HG02885 (cell line): ENCODE data around the gene ZSWIM7.
"Not testable (repeated sequence)": the region's sequence is repeated elsewhere in the genome, so short reads cannot be mapped to it uniquely, and the experiment has no call there.

Source experiments
- ATAC-seq: cut with Tn5 transposase; IDR thresholded peaks from one replicate; pipeline ENCODE4 v1.9.1; 2021; ENCODE audit warnings: mild to moderate bottlenecking; ENCODE audit not compliant: unreplicated experiment, poor library complexity

The ZSWIM7 gene

DNA sequence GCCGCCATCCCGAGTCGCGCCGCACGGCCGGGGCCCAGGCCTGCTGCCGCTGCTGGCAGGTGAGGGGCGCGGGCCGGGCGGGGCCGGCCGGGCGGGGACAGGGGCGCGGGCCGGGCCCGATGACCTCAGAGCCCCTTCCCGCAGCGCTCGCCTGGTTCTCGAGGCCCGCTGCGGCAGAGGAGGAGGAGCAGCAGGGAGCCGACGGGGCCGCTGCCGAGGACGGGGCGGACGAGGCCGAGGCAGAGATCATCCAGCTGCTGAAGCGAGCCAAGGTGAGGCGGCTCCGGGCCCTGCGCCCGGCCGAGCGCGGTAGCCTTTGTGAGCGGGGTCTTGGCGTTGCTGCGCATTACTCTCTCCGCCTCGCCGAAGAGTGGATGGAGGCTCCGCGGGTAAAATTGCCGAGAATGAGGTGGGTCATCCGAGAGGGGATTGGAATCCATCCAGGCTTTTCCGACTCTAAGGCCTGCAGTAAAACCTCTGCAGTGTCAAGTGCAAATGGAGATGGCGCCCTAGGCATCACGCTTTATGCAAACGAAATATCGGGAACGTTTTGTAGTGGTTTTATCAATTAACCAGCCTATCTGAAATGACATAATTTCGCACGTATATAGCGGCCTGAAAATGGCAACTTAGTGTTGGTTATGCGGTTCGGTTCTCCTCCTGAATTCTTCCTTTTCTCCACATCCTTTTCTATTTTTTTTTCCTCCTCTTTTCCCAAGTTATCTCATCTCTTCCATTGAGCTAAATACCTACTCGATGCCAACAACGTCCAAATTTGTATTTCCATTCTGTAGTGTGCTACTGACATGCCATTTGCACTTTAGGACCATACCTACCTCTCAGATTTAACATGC is 697 bp upstream of the ZSWIM7 start:
- peak; percentile 23 for ATAC-seq

DNA sequence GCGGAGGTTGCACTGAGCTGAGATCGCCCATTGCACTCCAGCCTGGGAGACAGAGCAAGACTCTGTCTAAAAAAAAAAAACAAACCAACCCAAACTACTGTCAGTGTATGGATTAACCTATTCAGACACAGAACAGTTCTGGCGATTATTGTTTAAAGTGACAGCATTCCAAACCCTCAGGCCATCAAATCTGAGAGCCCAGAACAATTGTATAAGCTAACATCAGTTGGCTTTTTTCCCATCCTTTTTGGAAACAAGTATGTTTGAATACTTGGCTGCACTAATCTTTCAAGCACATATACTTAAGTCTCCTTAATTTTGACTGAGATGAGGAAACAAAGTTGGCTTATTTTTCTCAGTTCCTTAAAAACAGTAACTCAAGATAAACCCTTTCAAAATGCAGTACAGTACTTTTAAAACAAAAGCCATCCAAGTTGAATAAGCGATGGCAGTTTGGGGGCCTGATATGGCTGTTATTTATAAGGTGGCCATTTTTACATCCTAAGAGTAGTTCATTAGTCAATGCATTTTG is 1.4 kb downstream of the ZSWIM7 start:
- ATAC-seq: no peak

DNA sequence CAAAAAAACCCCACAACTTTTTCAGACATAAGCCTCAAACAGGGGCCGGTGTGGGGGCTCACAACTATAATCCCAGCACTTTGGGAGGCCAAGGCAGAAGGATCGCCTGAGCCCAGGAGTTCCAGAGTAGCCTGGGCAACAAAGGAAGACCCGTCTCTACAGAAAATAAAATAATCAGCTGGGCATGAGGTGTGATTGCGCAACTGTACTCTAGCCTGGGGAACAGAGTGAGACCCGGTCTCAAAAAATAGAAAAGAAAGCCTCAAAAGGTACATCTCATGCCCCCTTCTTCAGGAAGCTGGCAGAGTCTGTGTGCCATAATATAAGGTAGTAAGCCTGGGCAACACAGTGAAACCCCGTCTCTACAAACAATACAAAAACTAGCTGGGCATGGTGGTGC is 3.2 kb downstream of the ZSWIM7 start:
- ATAC-seq: no peak

- ATAC-seq: no peak
Measured at GRCh38 chr17:15981646-15982580, 17.6 kb downstream of the ZSWIM7 start.

DNA sequence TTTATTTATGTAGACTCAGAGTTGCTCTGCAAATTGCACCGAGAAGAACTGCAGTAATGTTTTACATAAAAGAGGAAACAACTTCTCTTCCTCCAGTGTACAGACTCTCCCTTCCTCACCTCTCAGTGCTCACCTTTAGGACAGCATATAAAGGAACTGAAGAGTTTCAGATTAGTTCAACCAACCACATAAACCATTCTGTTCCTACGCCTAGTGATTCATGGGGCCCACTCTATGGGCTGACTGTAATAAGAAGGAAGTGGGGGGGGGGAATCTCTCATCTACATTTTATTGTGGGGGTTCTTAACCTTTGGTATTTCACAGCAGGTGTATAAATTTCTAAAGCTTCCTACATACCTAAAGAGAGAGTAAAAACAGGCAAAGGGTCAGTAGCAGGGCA is 18.3 kb downstream of the ZSWIM7 start:
- peak; percentile 94 for ATAC-seq

- not testable (repeated sequence) for ATAC-seq
Measured at GRCh38 chr17:15979013-15979412, 20.5 kb downstream of the ZSWIM7 start.

DNA sequence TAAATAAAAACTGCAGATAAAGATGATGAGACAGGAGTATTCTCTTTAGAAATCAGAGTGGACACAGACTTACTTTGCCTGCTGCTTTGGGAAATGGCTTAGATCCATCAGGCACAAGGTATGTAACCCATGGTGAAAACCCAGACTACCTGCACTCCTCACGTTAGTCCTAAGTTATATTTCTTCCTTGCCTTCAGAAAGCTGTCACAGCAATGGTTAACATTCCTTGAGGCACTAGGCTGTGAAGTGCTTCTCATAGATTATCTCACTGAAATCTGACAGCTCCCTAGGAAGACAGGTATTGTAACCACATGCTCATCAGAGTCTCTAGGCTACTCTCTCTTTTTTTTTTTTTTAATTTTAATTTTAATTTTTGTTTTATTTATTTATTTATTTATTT is 20.9 kb downstream of the ZSWIM7 start:
- ATAC-seq: no peak

- no peak for ATAC-seq
Measured at GRCh38 chr17:15977894-15978293, 21.6 kb downstream of the ZSWIM7 start.

DNA sequence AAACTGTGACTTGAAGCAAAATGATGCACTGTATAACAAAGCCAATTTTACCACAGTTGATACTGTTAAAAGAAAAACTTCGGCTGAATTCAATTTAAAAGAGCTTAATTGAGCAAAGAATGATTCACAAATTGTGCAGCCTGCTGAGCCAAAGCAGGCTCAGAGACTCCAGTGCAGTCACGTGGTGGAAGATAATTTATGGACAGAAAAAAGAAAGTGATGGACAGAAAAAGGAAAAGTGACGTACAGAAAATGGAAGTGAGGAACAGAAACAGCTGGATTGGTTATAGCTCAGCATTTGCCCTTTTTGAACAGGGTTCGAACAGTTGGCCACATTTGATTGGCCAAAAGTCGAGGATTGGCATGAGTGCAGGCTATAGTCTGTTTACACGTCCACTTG is 25.7 kb downstream of the ZSWIM7 start:
- ATAC-seq: no peak

GRCh38 chr17:15973016-15973415 is 26.5 kb downstream of the ZSWIM7 start:
- no peak for ATAC-seq

GRCh38 chr17:15972497-15972951 is 27.0 kb downstream of the ZSWIM7 start:
- no peak for ATAC-seq

DNA sequence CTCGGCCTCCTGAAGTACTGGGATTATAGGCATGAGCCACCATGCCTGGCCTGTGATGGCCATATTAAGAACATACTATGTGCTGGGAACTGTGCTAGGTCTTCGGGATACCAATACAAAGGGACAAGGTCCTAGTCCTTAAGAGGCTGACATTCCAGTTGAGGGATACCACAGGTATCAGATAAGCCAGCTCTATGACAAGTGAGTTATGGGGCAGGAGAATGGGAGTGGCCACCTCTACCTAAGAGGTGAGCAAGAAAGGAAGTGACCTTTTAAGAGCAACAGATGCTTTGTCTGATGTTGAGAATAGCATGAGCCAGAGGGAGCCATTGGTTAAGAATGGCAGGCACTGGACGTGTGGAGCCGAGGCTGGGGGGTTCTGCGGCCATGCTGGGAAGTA is 27.6 kb downstream of the ZSWIM7 start:
- no peak for ATAC-seq

DNA sequence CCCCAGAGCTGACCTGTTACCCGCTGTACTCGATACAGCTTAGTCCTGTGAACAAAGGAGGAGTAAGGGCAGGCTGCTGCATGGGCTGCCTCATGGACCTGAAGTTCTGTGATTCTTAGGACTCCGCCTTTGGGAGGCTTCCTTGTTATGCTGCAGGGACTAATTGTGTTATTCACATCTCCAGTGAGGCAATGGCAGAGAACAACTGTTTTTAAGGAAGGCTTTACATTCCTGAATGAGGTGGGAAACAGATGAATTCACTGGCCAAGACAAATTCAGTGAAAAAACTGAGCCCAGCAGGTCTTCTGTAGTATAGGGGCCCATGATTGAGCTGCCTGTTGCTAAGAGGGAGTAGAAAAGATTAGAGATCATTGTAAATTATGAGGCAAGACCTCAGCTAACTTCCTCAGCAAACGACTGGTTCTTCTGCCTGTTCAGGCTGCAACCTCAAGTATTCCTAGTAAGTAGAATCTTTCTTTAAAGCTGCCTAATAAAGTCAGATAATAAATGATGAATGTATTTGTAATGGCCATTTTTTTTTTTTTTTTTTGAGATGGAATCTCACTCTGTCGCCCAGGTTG is 28.3 kb downstream of the ZSWIM7 start:
- no peak for ATAC-seq

- ATAC-seq: no peak
Measured at GRCh38 chr17:15970500-15970899, 29.0 kb downstream of the ZSWIM7 start.

DNA sequence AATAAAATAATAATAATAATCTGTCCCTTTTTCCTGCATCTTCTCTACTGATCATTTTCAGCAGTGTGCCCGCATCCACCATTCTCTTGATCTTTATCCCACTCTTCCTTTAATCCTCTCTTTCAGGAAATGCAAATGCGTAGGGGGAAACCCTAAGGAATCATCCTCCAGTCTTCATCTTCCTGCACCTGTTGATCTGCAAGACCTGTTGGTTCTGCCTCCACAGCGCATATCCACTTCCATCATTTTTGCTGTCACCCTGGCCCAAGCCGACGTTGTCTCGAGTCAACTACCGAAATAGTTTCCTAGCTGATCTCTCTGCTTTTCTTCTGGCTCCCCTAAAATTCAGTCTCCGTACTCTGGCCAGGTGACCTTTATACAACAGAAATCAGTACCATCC is 30.0 kb downstream of the ZSWIM7 start:
- ATAC-seq: no peak

DNA sequence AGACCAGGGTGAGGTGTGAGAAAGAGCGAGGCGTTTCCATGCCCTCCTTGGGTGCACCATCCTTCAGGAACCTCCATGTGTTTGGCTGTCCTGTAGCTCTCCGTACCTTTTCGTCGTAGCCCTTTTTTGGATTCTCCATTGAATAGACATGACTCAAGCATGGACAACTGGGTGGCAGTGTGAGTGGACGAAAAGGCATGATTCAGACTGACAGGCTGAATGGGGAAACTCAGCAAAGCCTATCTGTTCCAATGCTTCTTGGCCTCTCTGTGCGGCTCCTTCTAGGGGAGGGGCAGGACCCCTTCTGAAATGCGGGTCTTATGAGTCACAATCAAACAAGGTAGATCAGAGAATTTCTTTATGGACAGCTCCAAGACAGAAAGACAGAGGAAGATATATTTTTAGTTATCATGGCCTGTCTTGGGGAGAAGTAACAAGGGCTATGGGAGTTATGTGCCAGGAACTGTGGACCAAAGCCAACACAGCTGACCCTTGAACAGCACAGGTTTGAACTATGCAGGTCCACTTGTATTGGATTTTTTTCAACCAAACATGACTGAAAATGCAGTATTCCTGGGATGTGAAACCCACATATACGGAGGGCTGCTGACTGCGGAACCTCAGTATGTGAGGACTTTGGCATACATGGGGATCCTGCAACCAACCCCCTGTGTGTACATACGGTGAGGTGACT is 31.7 kb downstream of the ZSWIM7 start:
- ATAC-seq: no peak

GRCh38 chr17:15966879-15967248 is 32.6 kb downstream of the ZSWIM7 start:
- no peak for ATAC-seq

DNA sequence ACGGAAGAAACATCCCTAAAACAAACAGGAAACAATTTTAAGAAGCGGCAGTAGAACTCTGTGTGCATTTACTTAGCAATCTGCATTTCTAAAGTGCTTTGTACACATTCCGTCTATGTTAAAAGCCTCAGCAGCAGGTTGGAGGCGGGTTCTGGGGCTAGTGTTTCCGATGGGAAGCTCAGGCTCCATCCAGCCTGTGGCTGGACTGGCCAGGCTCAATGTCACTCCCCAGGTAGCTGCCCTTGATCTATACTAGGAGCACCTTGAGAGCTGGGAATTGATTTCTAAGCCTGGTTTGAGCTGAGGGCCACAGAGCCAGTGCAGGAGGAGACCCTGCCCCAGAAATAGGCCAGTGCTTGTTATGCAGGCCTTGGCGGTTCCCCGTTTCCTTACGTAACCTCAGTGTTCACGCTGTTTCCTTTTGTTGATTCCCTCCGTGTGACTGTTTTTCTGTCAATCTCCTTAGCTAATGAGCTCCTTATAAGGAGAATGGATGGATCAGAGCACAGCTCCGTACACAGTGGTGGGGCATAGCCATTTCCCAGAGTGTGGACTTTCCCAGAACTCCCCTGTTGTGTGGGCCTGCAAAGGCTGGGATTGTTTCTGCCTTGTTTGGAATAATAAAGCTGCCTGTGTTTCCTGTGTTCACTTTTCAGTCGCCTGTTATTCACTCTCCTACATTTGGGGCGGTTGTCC is 33.2 kb downstream of the ZSWIM7 start:
- ATAC-seq: no peak

DNA sequence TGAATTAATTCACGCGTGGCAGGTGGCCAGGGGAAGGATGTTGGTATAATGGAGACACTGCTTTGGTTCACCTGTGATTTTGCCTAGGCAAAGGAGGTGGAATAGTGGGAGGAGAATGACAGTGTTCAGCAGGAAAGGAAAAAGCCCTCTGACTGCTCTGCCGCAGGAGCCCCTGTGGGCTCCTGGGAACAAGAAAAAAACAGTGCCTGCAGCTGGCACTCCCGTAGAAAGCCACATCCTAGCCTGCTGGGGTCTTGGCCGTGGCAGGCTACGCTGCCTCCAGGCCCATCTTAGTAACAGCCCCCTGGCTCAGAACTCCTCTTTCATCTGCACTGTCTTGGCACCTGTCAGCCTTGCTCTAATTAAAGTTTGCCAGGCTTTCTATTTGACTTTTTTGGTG is 34.0 kb downstream of the ZSWIM7 start:
- ATAC-seq: no peak
